ENCODE measurements around the gene PLEKHH3.

PLEKHH3 gene

GRCh38 chr17:42700586-42701289, 23.9 kb upstream of the PLEKHH3 start:
- H3K79me2 ChIP-seq (ENCODE audit: control insufficient read depth, insufficient read depth, low read length, unreplicated experiment), result no peaks in the 10 kb centered on the region
- peaks cover 8% of the 10 kb centered on the region for H3K4me1 ChIP-seq (ENCODE audit: control insufficient read depth, insufficient read depth, low read length, unreplicated experiment)
- H2AFZ ChIP-seq (ENCODE audit: low read length, unreplicated experiment), result no peak overlapping the region
- H3K27me3 ChIP-seq (ENCODE audit: insufficient read depth, low read length), result no peaks in the 10 kb centered on the region
- peaks cover 10% of the 10 kb centered on the region; the same call in 1 of the 2 replicates for H3K36me3 ChIP-seq (ENCODE audit: insufficient read depth, low read length)
- no peak overlapping the region for H3K27ac ChIP-seq (ENCODE audit: low read depth, low read length)
- H3K4me3 ChIP-seq (ENCODE audit: low read depth, low read length), result no peak overlapping the region

DNA sequence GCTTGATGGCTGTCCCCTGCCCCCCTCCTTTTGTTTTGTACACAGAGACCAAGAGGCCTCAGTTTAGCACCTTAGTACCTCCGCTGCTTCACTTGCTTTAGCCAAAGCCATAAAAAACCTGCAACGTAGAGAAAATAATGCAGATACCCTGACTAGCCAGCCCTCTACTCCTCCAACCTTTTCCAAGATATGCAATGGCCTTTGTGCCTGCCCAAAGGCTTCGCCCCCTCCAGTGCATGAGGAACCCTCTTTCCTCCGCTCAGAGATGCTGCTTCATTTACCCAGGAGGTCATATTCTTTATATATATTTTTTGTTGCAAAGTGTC, 22.6 kb upstream of the PLEKHH3 start:
- Histone ChIP-seq H3K27ac (ENCODE audit: low read depth, low read length) (no peak overlapping the region), H3K79me2 (ENCODE audit: control insufficient read depth, insufficient read depth, low read length, unreplicated experiment) (no peaks in the 10 kb centered on the region), H2AFZ (ENCODE audit: low read length, unreplicated experiment) (no peak overlapping the region), H3K27me3 (ENCODE audit: insufficient read depth, low read length) (no peaks in the 10 kb centered on the region), H3K4me3 (ENCODE audit: low read depth, low read length) (no peak overlapping the region), H3K36me3 (ENCODE audit: insufficient read depth, low read length) (peaks cover 16% of the 10 kb centered on the region; the same call in 1 of the 2 replicates), H3K4me1 (ENCODE audit: control insufficient read depth, insufficient read depth, low read length, unreplicated experiment) (peaks cover 8% of the 10 kb centered on the region)

GRCh38 chr17:42698736-42699414, 22.1 kb upstream of the PLEKHH3 start:
- no peaks in the 10 kb centered on the region for H3K27me3 ChIP-seq (ENCODE audit: insufficient read depth, low read length)
- no peaks in the 10 kb centered on the region for H3K79me2 ChIP-seq (ENCODE audit: control insufficient read depth, insufficient read depth, low read length, unreplicated experiment)
- no peak overlapping the region for H3K4me3 ChIP-seq (ENCODE audit: low read depth, low read length)
- no peak overlapping the region for H2AFZ ChIP-seq (ENCODE audit: low read length, unreplicated experiment)
- peaks cover 14% of the 10 kb centered on the region; the same call in 1 of the 2 replicates for H3K36me3 ChIP-seq (ENCODE audit: insufficient read depth, low read length)
- H3K4me1 ChIP-seq (ENCODE audit: control insufficient read depth, insufficient read depth, low read length, unreplicated experiment), result peaks cover 8% of the 10 kb centered on the region
- no peak overlapping the region for H3K27ac ChIP-seq (ENCODE audit: low read depth, low read length)

DNA sequence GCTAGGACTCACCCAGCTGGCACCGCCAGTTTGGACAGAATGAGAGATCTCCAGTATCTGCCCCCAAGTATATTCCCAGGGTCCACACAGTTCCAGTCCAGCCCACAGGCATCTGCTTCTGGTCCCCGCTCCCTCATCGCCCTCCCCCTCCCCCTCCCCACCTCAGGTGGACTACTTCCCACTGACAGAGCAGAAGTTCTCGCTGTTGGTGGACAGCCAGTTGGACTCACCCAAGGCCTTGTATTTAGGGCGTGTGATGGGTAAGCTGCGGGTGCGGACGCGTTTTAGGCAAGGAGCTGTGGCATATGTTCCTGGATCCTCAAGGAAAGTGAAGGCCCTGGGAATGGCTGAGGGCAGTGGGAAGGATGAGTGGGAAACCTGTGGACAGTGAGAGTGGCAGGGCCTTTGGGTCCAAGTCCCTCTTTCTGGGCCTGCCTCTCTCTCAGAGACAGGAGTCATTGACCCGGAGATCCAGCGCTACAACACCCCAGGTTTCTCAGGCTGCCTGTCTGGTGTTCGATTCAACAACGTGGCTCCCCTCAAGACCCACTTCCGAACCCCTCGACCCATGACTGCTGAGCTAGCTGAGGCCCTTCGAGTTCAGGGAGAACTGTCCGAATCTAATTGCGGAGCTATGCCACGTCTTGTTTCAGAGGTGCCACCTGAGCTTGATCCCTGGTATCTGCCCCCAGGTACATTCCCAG, 20.5 kb upstream of the PLEKHH3 start:
- Histone ChIP-seq H2AFZ (ENCODE audit: low read length, unreplicated experiment) (no peak overlapping the region), H3K36me3 (ENCODE audit: insufficient read depth, low read length) (peaks cover 8% of the 10 kb centered on the region; the same call in 1 of the 2 replicates), H3K79me2 (ENCODE audit: control insufficient read depth, insufficient read depth, low read length, unreplicated experiment) (no peaks in the 10 kb centered on the region), H3K4me3 (ENCODE audit: low read depth, low read length) (no peak overlapping the region), H3K27me3 (ENCODE audit: insufficient read depth, low read length) (no peaks in the 10 kb centered on the region), H3K27ac (ENCODE audit: low read depth, low read length) (no peak overlapping the region), H3K4me1 (ENCODE audit: control insufficient read depth, insufficient read depth, low read length, unreplicated experiment) (peaks cover 8% of the 10 kb centered on the region)

DNA sequence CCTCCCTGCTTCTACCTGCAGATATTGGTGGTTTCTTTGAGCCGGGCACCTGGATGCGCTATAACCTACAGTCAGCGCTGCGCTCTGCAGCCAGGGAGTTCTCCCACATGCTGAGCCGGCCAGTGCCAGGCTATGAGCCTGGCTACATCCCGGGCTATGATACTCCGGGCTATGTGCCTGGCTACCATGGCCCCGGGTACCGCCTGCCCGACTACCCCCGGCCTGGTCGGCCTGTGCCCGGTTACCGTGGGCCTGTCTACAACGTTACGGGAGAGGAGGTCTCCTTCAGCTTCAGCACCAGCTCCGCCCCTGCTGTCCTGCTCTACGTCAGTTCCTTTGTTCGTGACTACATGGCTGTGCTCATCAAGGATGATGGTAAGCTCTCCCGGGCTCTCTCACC, 18.7 kb upstream of the PLEKHH3 start:
- Histone ChIP-seq H3K27ac (ENCODE audit: low read depth, low read length) (no peak overlapping the region), H3K79me2 (ENCODE audit: control insufficient read depth, insufficient read depth, low read length, unreplicated experiment) (no peaks in the 10 kb centered on the region), H3K36me3 (ENCODE audit: insufficient read depth, low read length) (peaks cover 8% of the 10 kb centered on the region; the same call in 1 of the 2 replicates), H3K27me3 (ENCODE audit: insufficient read depth, low read length) (no peaks in the 10 kb centered on the region), H3K4me1 (ENCODE audit: control insufficient read depth, insufficient read depth, low read length, unreplicated experiment) (peaks cover 8% of the 10 kb centered on the region), H3K4me3 (ENCODE audit: low read depth, low read length) (no peak overlapping the region), H2AFZ (ENCODE audit: low read length, unreplicated experiment) (no peak overlapping the region)

DNA sequence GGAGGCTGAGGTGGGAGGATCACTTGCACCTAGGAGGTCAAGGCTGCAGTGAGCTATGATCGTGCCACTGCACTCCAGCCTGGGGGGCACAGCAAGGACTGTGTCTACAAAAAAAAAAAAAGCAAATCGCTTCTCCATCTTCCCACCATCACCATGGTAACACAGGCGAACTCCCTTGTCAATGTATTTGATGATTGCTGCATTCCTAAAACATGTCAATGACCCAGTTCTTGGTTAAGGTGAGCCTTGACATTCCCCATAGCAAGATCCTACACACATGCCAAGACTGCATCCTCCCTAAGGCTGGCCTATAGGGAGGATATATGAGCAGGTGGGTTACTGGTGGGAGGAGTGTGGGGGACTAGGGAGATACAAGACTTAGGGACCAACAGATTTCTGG, 17.7 kb upstream of the PLEKHH3 start:
- Histone ChIP-seq H3K27me3 (ENCODE audit: insufficient read depth, low read length) (no peaks in the 10 kb centered on the region), H3K36me3 (ENCODE audit: insufficient read depth, low read length) (peaks cover 8% of the 10 kb centered on the region; the same call in 1 of the 2 replicates), H3K4me1 (ENCODE audit: control insufficient read depth, insufficient read depth, low read length, unreplicated experiment) (peaks cover 8% of the 10 kb centered on the region)

DNA sequence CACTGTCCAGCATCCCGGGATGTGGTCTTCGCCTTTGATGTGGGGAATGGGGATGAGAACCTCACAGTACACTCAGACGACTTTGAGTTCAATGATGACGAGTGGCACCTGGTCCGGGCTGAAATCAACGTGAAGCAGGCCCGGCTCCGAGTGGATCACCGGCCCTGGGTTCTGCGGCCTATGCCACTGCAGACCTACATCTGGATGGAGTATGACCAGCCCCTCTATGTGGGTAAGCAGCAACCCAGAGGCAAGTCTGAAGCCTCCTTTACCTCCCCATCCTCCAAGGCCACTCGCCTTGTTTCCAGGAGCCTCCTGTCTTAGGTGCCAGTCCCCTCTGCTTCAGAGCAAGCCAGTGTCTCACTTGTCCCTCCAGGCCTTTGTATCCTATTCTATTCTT, 15.7 kb upstream of the PLEKHH3 start:
- H3K79me2 ChIP-seq (ENCODE audit: control insufficient read depth, insufficient read depth, low read length, unreplicated experiment), result no peaks in the 10 kb centered on the region
- H3K36me3 ChIP-seq (ENCODE audit: insufficient read depth, low read length), result peaks cover 8% of the 10 kb centered on the region; the same call in 1 of the 2 replicates
- no peaks in the 10 kb centered on the region for H3K27me3 ChIP-seq (ENCODE audit: insufficient read depth, low read length)
- no peak overlapping the region for H2AFZ ChIP-seq (ENCODE audit: low read length, unreplicated experiment)
- no peak overlapping the region for H3K27ac ChIP-seq (ENCODE audit: low read depth, low read length)
- no peaks in the 10 kb centered on the region for H3K4me1 ChIP-seq (ENCODE audit: control insufficient read depth, insufficient read depth, low read length, unreplicated experiment)
- H3K4me3 ChIP-seq (ENCODE audit: low read depth, low read length), result no peak overlapping the region

More for the DNA sequence above, 17.7 kb upstream of the PLEKHH3 start:
- no peak overlapping the region for H3K4me3 ChIP-seq (ENCODE audit: low read depth, low read length)
- no peak overlapping the region for H2AFZ ChIP-seq (ENCODE audit: low read length, unreplicated experiment)
- H3K27ac ChIP-seq (ENCODE audit: low read depth, low read length), result no peak overlapping the region
- H3K79me2 ChIP-seq (ENCODE audit: control insufficient read depth, insufficient read depth, low read length, unreplicated experiment), result no peaks in the 10 kb centered on the region

GRCh38 chr17:42691021-42691545, 14.3 kb upstream of the PLEKHH3 start:
- no peak overlapping the region for H3K4me3 ChIP-seq (ENCODE audit: low read depth, low read length)
- no peaks in the 10 kb centered on the region for H3K27me3 ChIP-seq (ENCODE audit: insufficient read depth, low read length)
- H3K4me1 ChIP-seq (ENCODE audit: control insufficient read depth, insufficient read depth, low read length, unreplicated experiment), result no peaks in the 10 kb centered on the region
- H3K36me3 ChIP-seq (ENCODE audit: insufficient read depth, low read length), result peaks cover 9% of the 10 kb centered on the region; the same call in 1 of the 2 replicates
- H3K79me2 ChIP-seq (ENCODE audit: control insufficient read depth, insufficient read depth, low read length, unreplicated experiment), result no peaks in the 10 kb centered on the region
- no peak overlapping the region for H2AFZ ChIP-seq (ENCODE audit: low read length, unreplicated experiment)
- H3K27ac ChIP-seq (ENCODE audit: low read depth, low read length), result no peak overlapping the region

- no peaks in the 10 kb centered on the region for H3K79me2 ChIP-seq (ENCODE audit: control insufficient read depth, insufficient read depth, low read length, unreplicated experiment)
- no peak overlapping the region for H3K27ac ChIP-seq (ENCODE audit: low read depth, low read length)
- H3K4me3 ChIP-seq (ENCODE audit: low read depth, low read length), result no peak overlapping the region
- peaks cover 11% of the 10 kb centered on the region for H3K36me3 ChIP-seq (ENCODE audit: insufficient read depth, low read length)
- no peak overlapping the region for H2AFZ ChIP-seq (ENCODE audit: low read length, unreplicated experiment)
- H3K4me1 ChIP-seq (ENCODE audit: control insufficient read depth, insufficient read depth, low read length, unreplicated experiment), result no peaks in the 10 kb centered on the region
- H3K27me3 ChIP-seq (ENCODE audit: insufficient read depth, low read length), result no peaks in the 10 kb centered on the region
Observed at GRCh38 chr17:42690596-42690995, 13.8 kb upstream of the PLEKHH3 start.

DNA sequence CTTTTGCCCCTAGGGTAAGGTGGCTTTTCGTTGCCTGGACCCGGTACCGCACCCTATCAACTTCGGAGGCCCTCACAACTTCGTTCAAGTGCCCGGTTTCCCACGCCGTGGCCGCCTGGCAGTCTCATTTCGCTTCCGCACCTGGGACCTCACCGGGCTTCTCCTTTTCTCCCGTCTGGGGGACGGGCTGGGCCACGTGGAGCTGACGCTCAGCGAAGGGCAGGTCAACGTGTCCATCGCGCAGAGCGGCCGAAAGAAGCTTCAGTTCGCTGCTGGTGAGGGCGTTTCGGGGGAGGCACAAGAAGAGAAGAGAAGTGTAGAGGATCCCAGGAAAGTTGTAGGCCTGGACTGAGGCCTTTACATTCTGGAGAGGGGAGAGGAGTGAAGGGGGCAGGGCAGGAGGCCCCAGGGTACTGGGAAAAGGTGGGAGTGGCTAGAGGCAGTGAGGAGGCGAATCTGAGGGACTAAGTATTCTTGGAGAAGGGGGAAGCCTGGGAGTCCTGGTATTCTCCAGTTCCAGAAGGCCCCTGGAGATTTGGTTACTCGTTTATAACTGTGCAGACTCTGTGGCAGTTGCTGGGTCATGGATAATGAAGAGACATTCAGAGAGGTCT, 11.0 kb upstream of the PLEKHH3 start:
- Histone ChIP-seq H3K79me2 (ENCODE audit: control insufficient read depth, insufficient read depth, low read length, unreplicated experiment) (peaks cover 5% of the 10 kb centered on the region), H3K36me3 (ENCODE audit: insufficient read depth, low read length) (peaks cover 8% of the 10 kb centered on the region), H2AFZ (ENCODE audit: low read length, unreplicated experiment) (no peak overlapping the region), H3K27me3 (ENCODE audit: insufficient read depth, low read length) (no peaks in the 10 kb centered on the region), H3K27ac (ENCODE audit: low read depth, low read length) (no peak overlapping the region), H3K4me3 (ENCODE audit: low read depth, low read length) (no peak overlapping the region), H3K4me1 (ENCODE audit: control insufficient read depth, insufficient read depth, low read length, unreplicated experiment) (peaks cover 11% of the 10 kb centered on the region)
